ENCODE measurements around the gene BTG2. TPM values are rescaled to one million over a fixed set of nuclear protein-coding genes. Genes with fewer than 3 reads are reported as not detected.

The BTG2 gene
- total RNA-seq, 1 donor from 2014 or later: 32.4 TPM

DNA sequence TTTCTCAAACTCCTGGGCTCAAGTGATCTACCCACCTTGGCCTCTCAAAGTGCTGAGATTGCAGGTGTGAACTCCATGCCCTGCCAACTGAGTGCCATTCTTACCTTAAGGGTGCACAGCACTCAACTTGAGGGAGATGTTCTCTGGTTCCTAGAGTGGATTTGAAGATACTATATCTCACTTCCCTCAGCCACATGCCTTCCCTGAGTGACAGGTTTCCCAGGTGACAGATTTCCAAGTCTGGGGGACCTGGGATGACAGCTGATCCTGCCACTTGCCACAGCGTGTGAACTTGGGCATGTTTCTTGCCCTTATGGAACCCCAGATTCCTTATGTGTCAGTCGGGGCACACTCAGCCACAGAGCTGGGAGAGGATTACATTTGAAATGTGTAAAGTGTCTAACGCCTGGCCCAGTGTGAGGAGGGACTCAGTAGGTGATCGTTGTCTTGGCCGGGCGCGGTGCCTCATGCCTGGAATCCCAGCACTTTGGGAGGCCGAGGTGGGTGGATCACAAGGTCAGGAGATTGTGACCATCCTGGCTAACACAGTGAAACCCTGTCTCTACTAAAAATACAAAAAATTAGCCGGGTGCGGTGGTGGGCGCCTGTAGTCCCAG lies 29.6 kb upstream of the BTG2 start:
- no peak overlapping the region for H3K4me3 ChIP-seq (ENCODE audit: low read length in 3 of 3)
- peaks cover 80 to 91% (median 89%) of the 10 kb centered on the region in 3 donors for H3K4me1 ChIP-seq (ENCODE audit: control insufficient read depth in 3 of 3, insufficient read depth in 3 of 3, low read length in 3 of 3)
- H3K27ac ChIP-seq (ENCODE audit: low read depth, low read length): peak overlapping the region; percentile 98

DNA sequence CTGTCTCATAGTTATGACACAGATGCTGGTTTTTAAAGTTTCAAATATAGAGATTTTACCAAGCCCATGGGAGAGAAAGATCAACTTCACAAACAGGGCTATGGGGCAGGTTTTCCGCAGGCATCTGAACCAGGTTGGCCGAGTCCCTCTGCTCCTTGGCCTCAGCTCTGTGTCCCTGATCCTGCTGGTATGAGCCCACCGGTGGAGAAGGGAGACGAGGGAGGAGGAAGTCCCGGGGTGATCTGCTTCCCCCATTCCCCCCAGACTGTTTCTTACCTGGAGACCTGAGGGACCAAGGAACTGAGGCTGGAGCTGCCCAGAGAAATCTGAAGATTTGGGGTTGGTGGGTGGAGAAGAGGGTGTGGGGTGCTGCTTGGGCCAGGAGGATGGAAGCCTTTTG lies 28.9 kb upstream of the BTG2 start:
- Histone ChIP-seq H3K27ac (ENCODE audit: low read depth, low read length) (peak overlapping the region; percentile 98), H3K27me3 (ENCODE audit: control insufficient read depth in 3 of 3, insufficient read depth in 3 of 3, low read length in 3 of 3) (no peaks in the 10 kb centered on the region), H3K4me1 (ENCODE audit: control insufficient read depth in 3 of 3, insufficient read depth in 3 of 3, low read length in 3 of 3) (peaks cover 85 to 91% (median 89%) of the 10 kb centered on the region in 3 donors), H3K36me3 (ENCODE audit: control insufficient read depth in 3 of 3, insufficient read depth in 3 of 3, low read length in 3 of 3) (no peaks in the 10 kb centered on the region), H3K4me3 (ENCODE audit: low read length in 3 of 3) (no peak overlapping the region), H3K9ac (ENCODE audit: low read depth in 1 of 3, low read length in 3 of 3) (peak overlapping the region in 1 of 3 donors; percentile 60), H3K9me3 (ENCODE audit: control insufficient read depth in 3 of 3, low read length in 3 of 3) (no peaks in the 10 kb centered on the region)

More for the DNA sequence above, 29.6 kb upstream of the BTG2 start:
- no peaks in the 10 kb centered on the region for H3K9me3 ChIP-seq (ENCODE audit: control insufficient read depth in 3 of 3, low read length in 3 of 3)
- H3K36me3 ChIP-seq (ENCODE audit: control insufficient read depth in 3 of 3, insufficient read depth in 3 of 3, low read length in 3 of 3): no peaks in the 10 kb centered on the region
- peak overlapping the region in 2 of 3 donors; percentile 8 to 72 for H3K9ac ChIP-seq (ENCODE audit: low read depth in 1 of 3, low read length in 3 of 3)
- H3K27me3 ChIP-seq (ENCODE audit: control insufficient read depth in 3 of 3, insufficient read depth in 3 of 3, low read length in 3 of 3): no peaks in the 10 kb centered on the region

DNA sequence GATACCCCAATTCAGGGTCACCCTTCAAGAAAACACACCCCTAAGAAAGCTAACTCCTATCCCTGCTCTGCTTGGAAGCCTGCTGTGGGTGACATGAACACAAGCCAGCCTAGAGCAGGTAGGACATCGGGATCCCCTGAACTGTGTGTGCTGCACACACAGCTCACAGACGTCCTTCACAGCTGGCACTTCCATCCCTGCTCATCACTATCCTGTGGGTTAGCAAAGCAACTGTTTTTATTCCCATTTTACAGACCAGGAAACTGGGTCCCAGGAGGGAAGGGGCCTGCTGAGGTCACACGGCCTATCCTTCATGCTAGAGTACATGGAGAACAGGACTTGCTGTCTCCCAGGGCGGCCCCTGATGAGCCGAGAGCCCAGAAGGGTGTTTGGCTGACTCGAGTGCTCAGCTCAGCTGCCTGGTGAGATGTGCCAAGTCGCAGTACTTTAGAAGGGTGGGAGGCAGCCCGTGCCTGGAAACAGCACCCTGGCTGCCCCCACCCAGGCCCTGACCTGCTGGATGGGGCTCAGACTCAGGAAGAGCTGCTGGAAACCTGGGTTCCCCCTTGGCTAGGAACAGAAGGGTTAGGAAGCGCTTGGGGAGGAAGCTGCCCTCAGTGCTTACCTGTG lies 28.3 kb upstream of the BTG2 start:
- Histone ChIP-seq H3K27ac (ENCODE audit: low read depth, low read length) (peak overlapping the region; percentile 98), H3K4me1 (ENCODE audit: control insufficient read depth in 3 of 3, insufficient read depth in 3 of 3, low read length in 3 of 3) (peaks cover 89 to 95% (median 95%) of the 10 kb centered on the region in 3 donors), H3K9me3 (ENCODE audit: control insufficient read depth in 3 of 3, low read length in 3 of 3) (no peaks in the 10 kb centered on the region), H3K4me3 (ENCODE audit: low read length in 3 of 3) (peak overlapping the region in 1 of 3 donors; percentile 29), H3K36me3 (ENCODE audit: control insufficient read depth in 3 of 3, insufficient read depth in 3 of 3, low read length in 3 of 3) (no peaks in the 10 kb centered on the region), H3K27me3 (ENCODE audit: control insufficient read depth in 3 of 3, insufficient read depth in 3 of 3, low read length in 3 of 3) (no peaks in the 10 kb centered on the region), H3K9ac (ENCODE audit: low read depth in 1 of 3, low read length in 3 of 3) (peak overlapping the region; percentile 10 to 60 (median 15))

DNA sequence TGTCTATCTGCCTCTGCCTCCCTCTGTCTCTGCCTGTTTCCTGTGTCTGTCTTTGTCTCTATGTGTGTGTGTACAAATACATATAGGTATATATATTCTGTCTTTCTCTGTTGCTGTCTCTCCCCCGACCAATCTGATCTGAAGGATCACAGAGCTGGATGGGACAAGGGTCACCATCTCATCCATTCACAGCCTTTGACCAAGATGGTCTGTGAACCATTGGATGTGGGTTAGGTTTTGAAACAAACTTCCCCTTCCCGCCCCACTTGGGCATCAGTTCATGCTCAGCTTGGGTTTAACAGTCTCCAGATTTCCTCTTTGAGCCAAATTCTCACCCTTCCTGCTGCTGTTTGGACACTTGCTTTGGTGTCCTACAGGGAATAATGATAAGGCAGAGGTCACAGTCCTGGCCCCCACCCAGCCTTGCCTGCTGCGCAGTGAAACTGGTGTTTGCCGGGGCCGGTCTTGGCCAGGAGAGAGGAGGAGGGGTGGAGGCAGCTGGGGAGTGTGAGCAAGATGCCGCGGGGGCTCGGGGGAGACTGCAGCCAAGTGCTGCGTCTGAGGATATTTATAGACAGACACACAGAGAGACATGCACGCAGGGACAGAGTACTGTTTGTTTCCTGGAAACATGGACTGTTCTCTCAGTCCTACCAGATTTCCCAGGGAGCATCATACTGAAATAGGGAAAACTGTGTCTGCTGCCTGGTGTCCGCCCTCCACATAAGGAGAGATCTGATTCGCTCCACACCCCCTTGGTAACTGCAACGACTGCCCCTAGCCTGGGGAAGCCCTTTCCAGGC lies 27.0 kb upstream of the BTG2 start:
- Histone ChIP-seq H3K4me3 (ENCODE audit: low read length in 3 of 3) (peak overlapping the region; percentile 48 to 65 (median 51)), H3K9me3 (ENCODE audit: control insufficient read depth in 3 of 3, low read length in 3 of 3) (no peaks in the 10 kb centered on the region), H3K9ac (ENCODE audit: low read depth in 1 of 3, low read length in 3 of 3) (peak overlapping the region; percentile 71 to 84 (median 77)), H3K27me3 (ENCODE audit: control insufficient read depth in 3 of 3, insufficient read depth in 3 of 3, low read length in 3 of 3) (no peaks in the 10 kb centered on the region), H3K27ac (ENCODE audit: low read depth, low read length) (peak overlapping the region; percentile 98), H3K4me1 (ENCODE audit: control insufficient read depth in 3 of 3, insufficient read depth in 3 of 3, low read length in 3 of 3) (peaks cover 92 to 97% (median 97%) of the 10 kb centered on the region in 3 donors), H3K36me3 (ENCODE audit: control insufficient read depth in 3 of 3, insufficient read depth in 3 of 3, low read length in 3 of 3) (no peaks in the 10 kb centered on the region)

DNA sequence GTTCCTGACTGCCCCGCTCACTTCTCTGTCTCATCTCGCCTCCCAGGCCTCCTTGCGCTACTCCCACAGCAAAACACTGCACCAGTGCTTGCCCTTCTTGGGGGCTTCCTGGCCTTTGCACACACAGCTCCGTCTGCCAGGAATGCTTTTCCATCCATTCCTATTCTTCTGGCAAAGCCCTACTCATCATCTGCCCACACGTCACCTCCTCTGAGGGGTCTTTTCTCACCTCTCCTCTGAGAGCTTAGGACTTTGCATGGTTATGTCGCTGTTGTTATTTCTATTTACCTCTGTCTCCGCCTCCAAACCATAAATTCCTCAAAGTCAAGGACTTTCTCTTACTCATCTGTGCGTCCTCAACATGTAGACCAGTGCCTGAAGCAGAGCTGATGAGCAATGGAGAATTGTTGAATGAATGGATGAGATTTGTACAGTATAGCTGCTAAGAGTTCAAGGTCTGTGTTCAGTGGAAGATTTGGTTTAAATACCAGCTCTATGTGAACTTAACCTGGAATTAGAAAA lies 26.4 kb upstream of the BTG2 start:
- H3K27ac ChIP-seq (ENCODE audit: low read depth, low read length): peak overlapping the region; percentile 98
- H3K9me3 ChIP-seq (ENCODE audit: control insufficient read depth in 3 of 3, low read length in 3 of 3): no peaks in the 10 kb centered on the region
- peak overlapping the region; percentile 33 to 65 (median 51) for H3K4me3 ChIP-seq (ENCODE audit: low read length in 3 of 3)
- peaks cover 90 to 97% (median 96%) of the 10 kb centered on the region in 3 donors for H3K4me1 ChIP-seq (ENCODE audit: control insufficient read depth in 3 of 3, insufficient read depth in 3 of 3, low read length in 3 of 3)
- H3K27me3 ChIP-seq (ENCODE audit: control insufficient read depth in 3 of 3, insufficient read depth in 3 of 3, low read length in 3 of 3): no peaks in the 10 kb centered on the region
- H3K9ac ChIP-seq (ENCODE audit: low read depth in 1 of 3, low read length in 3 of 3): peak overlapping the region; percentile 71 to 84 (median 77)
- no peaks in the 10 kb centered on the region for H3K36me3 ChIP-seq (ENCODE audit: control insufficient read depth in 3 of 3, insufficient read depth in 3 of 3, low read length in 3 of 3)

DNA sequence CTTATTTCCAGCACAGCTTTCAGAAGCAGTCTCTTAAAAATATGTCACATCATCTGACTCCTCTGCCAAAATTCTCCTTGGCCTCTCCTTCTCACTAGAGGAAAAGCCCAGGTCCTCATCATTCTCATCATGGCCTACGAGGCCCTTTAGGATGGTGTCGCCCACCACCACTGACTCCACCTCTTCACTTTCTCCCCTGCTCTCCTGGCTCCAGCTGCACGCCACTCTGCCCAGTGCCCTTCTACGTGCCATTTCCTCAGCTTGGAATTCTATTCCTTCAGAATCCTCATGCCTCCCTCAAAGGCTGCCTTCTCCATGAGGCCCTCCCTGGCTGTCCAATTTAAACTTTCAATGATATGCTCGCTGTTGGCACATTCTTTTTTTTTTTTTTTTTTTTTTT lies 25.3 kb upstream of the BTG2 start:
- peak overlapping the region; percentile 98 for H3K27ac ChIP-seq (ENCODE audit: low read depth, low read length)
- H3K27me3 ChIP-seq (ENCODE audit: control insufficient read depth in 3 of 3, insufficient read depth in 3 of 3, low read length in 3 of 3): no peaks in the 10 kb centered on the region
- peaks cover 87 to 96% (median 95%) of the 10 kb centered on the region in 3 donors for H3K4me1 ChIP-seq (ENCODE audit: control insufficient read depth in 3 of 3, insufficient read depth in 3 of 3, low read length in 3 of 3)
- H3K36me3 ChIP-seq (ENCODE audit: control insufficient read depth in 3 of 3, insufficient read depth in 3 of 3, low read length in 3 of 3): no peaks in the 10 kb centered on the region
- no peak overlapping the region for H3K4me3 ChIP-seq (ENCODE audit: low read length in 3 of 3)
- peak overlapping the region in 1 of 3 donors; percentile 45 for H3K9ac ChIP-seq (ENCODE audit: low read depth in 1 of 3, low read length in 3 of 3)
- H3K9me3 ChIP-seq (ENCODE audit: control insufficient read depth in 3 of 3, low read length in 3 of 3): no peaks in the 10 kb centered on the region

DNA sequence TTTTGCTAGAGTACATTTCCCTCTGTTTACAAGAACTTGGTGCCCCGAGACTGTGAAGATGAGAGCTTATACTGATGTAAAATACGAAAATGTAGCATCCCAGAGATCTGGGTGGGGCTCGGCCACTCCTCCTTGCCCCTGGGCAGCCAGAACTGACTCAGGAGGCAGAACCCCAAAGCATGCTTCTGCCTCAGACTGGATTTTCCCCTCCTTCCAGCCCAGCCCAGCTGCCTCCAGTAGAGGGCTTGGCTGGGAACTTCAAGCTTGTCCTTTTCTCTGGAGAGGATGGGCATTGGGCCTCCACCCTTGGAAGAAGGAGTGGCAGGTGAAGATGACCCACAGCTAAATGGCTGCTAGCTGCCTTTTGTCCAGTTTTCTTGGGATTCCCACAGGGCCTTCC lies 24.3 kb upstream of the BTG2 start:
- Histone ChIP-seq H3K4me1 (ENCODE audit: control insufficient read depth in 3 of 3, insufficient read depth in 3 of 3, low read length in 3 of 3) (peaks cover 81 to 90% (median 89%) of the 10 kb centered on the region in 3 donors), H3K27ac (ENCODE audit: low read depth, low read length) (peak overlapping the region; percentile 98), H3K36me3 (ENCODE audit: control insufficient read depth in 3 of 3, insufficient read depth in 3 of 3, low read length in 3 of 3) (no peaks in the 10 kb centered on the region), H3K27me3 (ENCODE audit: control insufficient read depth in 3 of 3, insufficient read depth in 3 of 3, low read length in 3 of 3) (no peaks in the 10 kb centered on the region), H3K9me3 (ENCODE audit: control insufficient read depth in 3 of 3, low read length in 3 of 3) (no peaks in the 10 kb centered on the region), H3K9ac (ENCODE audit: low read depth in 1 of 3, low read length in 3 of 3) (peak overlapping the region in 1 of 3 donors; percentile 45), H3K4me3 (ENCODE audit: low read length in 3 of 3) (no peak overlapping the region)

DNA sequence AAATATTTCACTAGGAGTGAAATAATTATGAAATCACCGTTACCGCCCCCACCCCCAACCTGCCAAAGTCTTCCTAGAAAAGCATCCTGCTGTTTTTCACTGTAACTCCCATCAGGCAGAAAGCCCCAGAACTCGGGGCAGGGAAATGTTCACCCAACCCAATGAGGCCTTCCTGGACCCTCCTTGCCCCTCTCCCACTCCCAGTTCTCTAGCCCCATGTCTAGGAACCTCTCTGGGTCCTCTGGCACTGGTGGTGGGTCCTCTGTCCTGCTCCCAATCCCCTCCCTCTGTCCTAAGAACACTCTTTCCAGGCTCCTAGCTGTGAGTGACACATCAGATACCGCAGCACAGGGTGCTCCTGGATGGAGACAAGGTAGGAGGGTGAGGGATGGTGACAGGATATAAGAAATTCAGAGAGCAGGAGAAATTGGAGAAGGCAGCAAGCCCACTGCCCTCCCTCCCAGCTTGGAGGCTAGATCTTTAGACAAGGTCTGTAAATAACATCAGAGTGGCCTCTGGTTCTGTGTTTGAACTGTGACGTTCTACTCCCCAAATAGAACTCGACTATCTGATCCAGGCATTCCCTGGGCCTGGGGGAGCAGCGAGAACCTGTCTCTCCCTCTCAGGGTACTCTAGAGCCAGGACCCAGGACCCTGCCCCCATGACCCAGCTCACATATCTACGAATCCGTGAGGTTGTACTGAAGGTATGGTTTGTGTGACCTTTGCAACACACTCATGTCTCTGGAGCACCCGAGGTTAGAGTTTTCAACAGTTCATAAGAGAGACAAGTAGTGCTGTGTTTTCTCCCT lies 23.3 kb upstream of the BTG2 start:
- Histone ChIP-seq H3K9me3 (ENCODE audit: control insufficient read depth in 3 of 3, low read length in 3 of 3) (no peaks in the 10 kb centered on the region), H3K9ac (ENCODE audit: low read depth in 1 of 3, low read length in 3 of 3) (peak overlapping the region; percentile 76 to 85 (median 76)), H3K36me3 (ENCODE audit: control insufficient read depth in 3 of 3, insufficient read depth in 3 of 3, low read length in 3 of 3) (no peaks in the 10 kb centered on the region), H3K4me3 (ENCODE audit: low read length in 3 of 3) (peak overlapping the region in 2 of 3 donors; percentile 22 to 49), H3K27me3 (ENCODE audit: control insufficient read depth in 3 of 3, insufficient read depth in 3 of 3, low read length in 3 of 3) (no peaks in the 10 kb centered on the region), H3K27ac (ENCODE audit: low read depth, low read length) (peak overlapping the region; percentile 98), H3K4me1 (ENCODE audit: control insufficient read depth in 3 of 3, insufficient read depth in 3 of 3, low read length in 3 of 3) (peaks cover 82 to 91% (median 90%) of the 10 kb centered on the region in 3 donors)

Measured in skeletal muscle tissue (tissue), 4 donors.